Measurements from ENCODE around the gene TFPT.

DNA sequence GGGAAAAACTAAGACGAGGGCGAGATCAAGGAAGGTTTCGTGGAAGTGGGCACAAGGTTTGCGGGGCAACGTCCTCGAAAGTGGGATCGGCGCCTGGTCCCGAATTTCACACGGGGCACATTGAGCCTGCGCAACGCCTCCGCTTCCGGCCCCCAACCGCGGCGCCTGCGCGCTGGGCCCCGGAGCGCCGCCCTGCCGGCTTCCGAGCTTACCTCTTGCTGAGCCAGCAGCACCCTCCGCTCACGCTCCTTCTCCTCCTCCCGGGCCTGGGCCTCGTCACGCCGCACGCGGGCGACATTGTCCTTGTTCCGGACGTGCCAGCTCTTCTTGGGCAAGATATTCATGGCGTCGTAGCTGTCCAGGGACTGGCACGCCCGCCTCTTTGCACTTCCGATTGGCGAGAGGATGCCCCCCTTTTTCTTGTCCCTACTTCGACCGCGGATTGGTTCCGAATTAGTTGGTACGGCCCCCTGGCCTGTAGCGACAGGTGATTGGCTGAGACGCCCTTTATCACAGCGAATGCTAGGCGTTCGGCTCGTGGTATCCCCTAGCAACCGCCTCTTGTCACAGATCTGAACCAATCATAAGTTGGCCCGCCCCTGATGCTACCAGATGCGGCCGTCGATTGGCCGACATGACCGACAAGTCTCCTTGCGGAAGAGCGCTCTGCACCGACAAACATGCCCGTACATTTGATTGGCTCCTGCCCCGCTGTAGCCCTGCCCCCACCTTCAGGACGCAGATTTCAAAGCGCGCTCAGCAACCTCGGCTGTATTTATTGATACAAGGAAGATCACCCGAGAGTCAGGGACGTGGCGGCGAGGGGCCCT, 44.1 kb upstream of the TFPT start, which contains the start of gene LENG1:
- TF ChIP-seq, protein P1, sequence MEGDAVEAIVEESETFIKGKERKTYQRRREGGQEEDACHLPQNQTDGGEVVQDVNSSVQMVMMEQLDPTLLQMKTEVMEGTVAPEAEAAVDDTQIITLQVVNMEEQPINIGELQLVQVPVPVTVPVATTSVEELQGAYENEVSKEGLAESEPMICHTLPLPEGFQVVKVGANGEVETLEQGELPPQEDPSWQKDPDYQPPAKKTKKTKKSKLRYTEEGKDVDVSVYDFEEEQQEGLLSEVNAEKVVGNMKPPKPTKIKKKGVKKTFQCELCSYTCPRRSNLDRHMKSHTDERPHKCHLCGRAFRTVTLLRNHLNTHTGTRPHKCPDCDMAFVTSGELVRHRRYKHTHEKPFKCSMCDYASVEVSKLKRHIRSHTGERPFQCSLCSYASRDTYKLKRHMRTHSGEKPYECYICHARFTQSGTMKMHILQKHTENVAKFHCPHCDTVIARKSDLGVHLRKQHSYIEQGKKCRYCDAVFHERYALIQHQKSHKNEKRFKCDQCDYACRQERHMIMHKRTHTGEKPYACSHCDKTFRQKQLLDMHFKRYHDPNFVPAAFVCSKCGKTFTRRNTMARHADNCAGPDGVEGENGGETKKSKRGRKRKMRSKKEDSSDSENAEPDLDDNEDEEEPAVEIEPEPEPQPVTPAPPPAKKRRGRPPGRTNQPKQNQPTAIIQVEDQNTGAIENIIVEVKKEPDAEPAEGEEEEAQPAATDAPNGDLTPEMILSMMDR (IDR thresholded peaks at IDR 0.05; ENCODE audit: insufficient read depth, low read depth, low read length) = no peak
- no peak for TF ChIP-seq EZH2 (IDR thresholded peaks at IDR 0.05; ENCODE audit: insufficient read depth, low read length)
